C4-2B (cell line): ENCODE results near the gene PACRG.

Experiments used
- H3K27ac ChIP-seq: fragments of 450-650 bp; 2 replicates; pipeline ENCODE4 v1.5.1; 2017
- CTCF ChIP-seq: fragments of 450-650 bp; conservative IDR thresholded peaks from 2 replicates; pipeline ENCODE4 v1.5.1; 2017; ENCODE audit warnings: mild to moderate bottlenecking
- ZFX ChIP-seq: fragments of 450-650 bp; IDR thresholded peaks from 2 replicates; pipeline ENCODE4 v1.6.1; 2017

PACRG gene

GRCh38 chr6:163066200-163066599 lies 338.4 kb downstream of the PACRG start:
- TF ChIP-seq ZFX, result no peak
- no peak for TF ChIP-seq CTCF
- H3K27ac ChIP-seq, result no peak overlapping the region

- no peak overlapping the region for H3K27ac ChIP-seq
- no peak for TF ChIP-seq CTCF
- TF ChIP-seq ZFX, result no peak
Observed at GRCh38 chr6:163077134-163077533, 349.4 kb downstream of the PACRG start.

GRCh38 chr6:163078712-163079111 lies 350.9 kb downstream of the PACRG start:
- H3K27ac ChIP-seq, result no peak overlapping the region
- TF ChIP-seq CTCF (no peak), ZFX (no peak)

- H3K27ac ChIP-seq, result no peak overlapping the region
- TF ChIP-seq CTCF (no peak), ZFX (no peak)
Observed at GRCh38 chr6:163080228-163080627, 352.5 kb downstream of the PACRG start.

GRCh38 chr6:163083141-163083540 lies 355.4 kb downstream of the PACRG start:
- no peak overlapping the region for H3K27ac ChIP-seq
- TF ChIP-seq CTCF, result no peak

GRCh38 chr6:163085426-163085825 lies 357.7 kb downstream of the PACRG start:
- no peak overlapping the region for H3K27ac ChIP-seq
- no peak for TF ChIP-seq ZFX
- TF ChIP-seq CTCF, result no peak

GRCh38 chr6:163085861-163086623 lies 358.3 kb downstream of the PACRG start:
- TF ChIP-seq ZFX (no peak), CTCF (no peak)
- H3K27ac ChIP-seq, result no peak overlapping the region
